Astrocyte of the spinal cord (primary cell): ENCODE results near the gene MYLK2.

Source experiments
- DNase-seq: peaks from one replicate; pipeline ENCODE4 v3.0.0; 2011; ENCODE audit warnings: low read depth, low spot score
- H3K4me3 ChIP-seq: 2 replicates; pipeline ENCODE4 v1.5.1; 2011; ENCODE audit warnings: low read depth, mild to moderate bottlenecking, low read length, moderate library complexity
- CTCF ChIP-seq: IDR thresholded peaks from 2 replicates; pipeline ENCODE4 v1.5.1; 2012; ENCODE audit warnings: low read depth, mild to moderate bottlenecking, low read length, inconsistent platforms
- in situ Hi-C: cut with HindIII; loops from 2 replicates; pipeline ENCODE4 v1.10.0; 2017; ENCODE audit warnings: low sequenced_read_pairs

Gene MYLK2

GRCh38 chr20:31833931-31834521 is 14.9 kb downstream of the MYLK2 start:
- no peak for TF ChIP-seq CTCF
- H3K4me3 ChIP-seq: no peak overlapping the region
- in situ Hi-C loops: no loop called here
- DNase-seq: no peak

GRCh38 chr20:31835554-31835953 is 16.4 kb downstream of the MYLK2 start:
- DNase-seq: no peak
- H3K4me3 ChIP-seq: no peak overlapping the region
- in situ Hi-C loops: no loop called here
- no peak for TF ChIP-seq CTCF

GRCh38 chr20:31835977-31836852 is 17.1 kb downstream of the MYLK2 start:
- in situ Hi-C loops: no loop called here
- no peak overlapping the region for H3K4me3 ChIP-seq
- no peak for TF ChIP-seq CTCF
- DNase-seq: peak; percentile 96

- TF ChIP-seq CTCF: no peak
- in situ Hi-C loops: no loop called here
- H3K4me3 ChIP-seq: no peak overlapping the region
- peak; percentile 50 for DNase-seq
These were observed 17.9 kb downstream of the MYLK2 start for GRCh38 chr20:31836853-31837608.

GRCh38 chr20:31837896-31838397 is 18.8 kb downstream of the MYLK2 start:
- in situ Hi-C loops: no loop called here
- no peak overlapping the region for H3K4me3 ChIP-seq
- TF ChIP-seq CTCF: no peak
- DNase-seq: peak; percentile 64

- in situ Hi-C loops: no loop called here
- no peak for TF ChIP-seq CTCF
- no peak overlapping the region for H3K4me3 ChIP-seq
- DNase-seq: peak; percentile 32
These were observed 19.6 kb downstream of the MYLK2 start for GRCh38 chr20:31838646-31839292.
